Stimulated activated CD8-positive, alpha-beta memory T cell treated with anti-CD3 and anti-CD28 coated beads, Interleukin-7, amount 100 ng/mL, for 48 hours (primary cell): ENCODE measurements around the gene PSMB10.
A peak's percentile ranks its signal among the peaks of the same experiment; 100 is the strongest.
"Not testable (repeated sequence)": the region's sequence is repeated elsewhere in the genome, so short reads cannot be mapped to it uniquely, and the experiment has no call there.

Experiments used
- DNase-seq, 2 donors: peaks; one replicate each; pipeline ENCODE4 v3.0.0-alpha.2; 2020; ENCODE audit warnings: low read depth in 1 of 2; ENCODE audit errors: extremely low read depth in 1 of 2

PSMB10 gene

GRCh38 chr16:67943256-67943618, 6.6 kb upstream of the PSMB10 start:
- no peak for DNase-seq

DNA sequence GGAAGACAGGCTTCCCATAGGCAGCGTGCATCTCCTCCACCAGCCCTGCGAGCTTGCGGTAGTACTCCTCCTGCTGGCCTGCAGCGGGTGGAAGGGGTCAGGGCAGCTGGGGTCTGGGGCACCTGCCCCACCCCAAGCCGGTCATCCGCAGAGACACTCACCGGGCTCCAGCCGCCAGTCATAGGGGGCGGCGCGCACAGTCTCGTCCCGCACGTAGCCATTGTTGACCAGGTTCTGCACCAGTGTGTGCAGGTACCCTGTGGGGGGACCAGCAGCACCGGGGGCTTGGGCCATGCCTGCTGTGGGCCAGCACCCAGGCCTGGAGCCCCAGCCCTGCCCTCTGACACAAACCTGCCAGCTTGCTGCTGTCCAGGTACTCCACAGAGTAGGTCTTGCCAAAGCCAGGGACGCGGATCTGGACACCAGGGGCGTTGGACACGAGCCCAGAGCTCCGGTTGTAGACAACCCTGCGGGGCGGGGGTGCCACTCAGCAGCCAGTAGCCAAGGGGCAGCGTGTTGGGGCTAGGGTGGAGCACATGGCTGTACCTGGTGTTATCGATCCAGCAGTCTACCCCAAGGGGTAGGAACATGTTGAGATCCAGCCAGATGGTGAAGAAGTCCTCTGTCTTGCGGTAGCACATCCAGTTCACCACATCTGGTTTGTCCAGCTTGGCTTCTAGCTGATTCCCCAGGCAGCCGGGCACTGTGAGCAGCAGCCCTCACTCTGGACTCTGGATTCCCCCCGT, 6.0 kb upstream of the PSMB10 start:
- DNase-seq, result no peak

DNA sequence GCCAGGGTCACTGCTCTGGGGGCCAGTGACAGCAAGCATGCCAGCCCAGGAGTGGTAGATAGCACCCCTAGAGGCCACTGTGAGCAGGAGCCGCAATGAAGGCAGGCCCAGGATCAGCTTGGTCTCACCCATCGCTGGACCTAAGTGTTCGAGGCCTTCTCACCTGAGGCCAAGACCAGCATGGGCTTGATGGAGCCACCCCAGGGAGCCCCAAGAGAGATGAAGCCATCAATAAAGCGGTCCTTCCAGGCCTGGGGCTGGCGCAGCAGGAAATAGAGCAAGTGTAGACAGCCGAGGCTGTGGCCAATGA, 5.5 kb upstream of the PSMB10 start:
- DNase-seq, result no peak

DNA sequence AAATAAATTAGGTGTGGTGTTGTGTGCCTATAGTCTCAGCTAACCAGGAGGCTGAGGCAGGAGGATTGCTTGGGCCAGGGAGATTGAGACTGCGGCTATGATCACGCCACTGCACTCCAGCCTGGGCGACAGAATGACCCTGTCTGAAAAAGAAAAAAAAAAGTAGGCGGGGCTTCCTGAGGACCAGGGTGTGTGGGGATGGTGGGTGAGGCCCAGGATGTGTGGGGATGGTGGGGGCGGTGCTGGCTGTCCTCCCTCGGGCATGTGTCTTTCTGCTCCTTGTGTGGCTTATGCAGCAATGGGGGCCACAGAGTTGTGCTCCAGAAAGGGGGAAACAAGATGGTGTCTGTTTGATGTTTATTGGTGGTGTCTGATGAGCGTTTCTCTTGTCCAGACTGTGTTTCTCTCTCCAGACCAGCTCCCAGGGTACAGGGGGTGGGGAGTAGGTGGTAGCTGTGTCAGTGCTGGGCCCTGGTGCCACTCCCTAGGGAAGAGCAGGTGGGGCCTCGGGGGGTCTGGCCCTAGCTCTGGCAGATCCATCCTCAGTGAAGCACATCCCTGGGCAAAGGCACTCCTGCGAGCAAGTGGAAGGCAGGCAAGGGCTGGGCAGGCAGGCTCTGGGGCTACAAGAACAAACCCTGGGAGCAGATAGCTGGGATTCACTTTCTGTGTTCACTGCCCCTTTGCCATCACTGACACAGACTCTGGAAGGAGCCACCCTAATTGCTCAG, 5.0 kb upstream of the PSMB10 start:
- no peak for DNase-seq

DNA sequence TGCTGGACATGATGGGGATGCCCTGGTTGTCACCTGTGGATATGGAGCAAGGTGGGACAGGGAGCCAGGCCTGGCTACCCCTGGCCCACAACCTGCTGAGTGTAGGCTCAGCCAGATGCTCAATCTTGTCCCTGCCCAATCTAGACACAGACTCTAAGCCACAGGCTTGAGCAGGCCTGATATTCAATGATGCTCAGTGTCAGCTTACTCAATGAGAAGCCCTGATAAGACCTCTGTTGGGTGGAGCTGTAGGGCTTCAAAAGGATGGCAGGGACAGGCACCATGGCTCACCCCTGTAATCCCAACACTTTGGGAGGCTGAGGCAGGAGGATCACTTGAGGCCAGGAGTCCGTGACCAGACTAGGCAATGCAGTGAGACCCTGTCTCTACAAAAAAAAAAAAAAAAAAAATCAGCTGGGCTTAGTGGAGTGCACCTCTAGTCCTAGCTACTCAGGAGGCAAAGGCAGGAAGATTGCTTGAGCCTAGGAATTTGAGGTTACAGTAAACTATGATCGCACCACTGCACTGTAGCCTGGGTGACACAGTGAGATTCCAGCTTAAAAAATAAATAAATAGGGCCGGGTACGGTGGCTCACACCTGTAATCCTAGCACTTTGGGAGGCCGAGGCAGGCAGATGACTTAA, 3.9 kb upstream of the PSMB10 start:
- DNase-seq, result no peak

- peak in 1 of 2 donors; percentile 44 for DNase-seq
Observed at GRCh38 chr16:67939507-67940445, 3.1 kb upstream of the PSMB10 start.

- DNase-seq, result not testable (repeated sequence)
Observed at GRCh38 chr16:67937713-67938112, 1.1 kb upstream of the PSMB10 start.

DNA sequence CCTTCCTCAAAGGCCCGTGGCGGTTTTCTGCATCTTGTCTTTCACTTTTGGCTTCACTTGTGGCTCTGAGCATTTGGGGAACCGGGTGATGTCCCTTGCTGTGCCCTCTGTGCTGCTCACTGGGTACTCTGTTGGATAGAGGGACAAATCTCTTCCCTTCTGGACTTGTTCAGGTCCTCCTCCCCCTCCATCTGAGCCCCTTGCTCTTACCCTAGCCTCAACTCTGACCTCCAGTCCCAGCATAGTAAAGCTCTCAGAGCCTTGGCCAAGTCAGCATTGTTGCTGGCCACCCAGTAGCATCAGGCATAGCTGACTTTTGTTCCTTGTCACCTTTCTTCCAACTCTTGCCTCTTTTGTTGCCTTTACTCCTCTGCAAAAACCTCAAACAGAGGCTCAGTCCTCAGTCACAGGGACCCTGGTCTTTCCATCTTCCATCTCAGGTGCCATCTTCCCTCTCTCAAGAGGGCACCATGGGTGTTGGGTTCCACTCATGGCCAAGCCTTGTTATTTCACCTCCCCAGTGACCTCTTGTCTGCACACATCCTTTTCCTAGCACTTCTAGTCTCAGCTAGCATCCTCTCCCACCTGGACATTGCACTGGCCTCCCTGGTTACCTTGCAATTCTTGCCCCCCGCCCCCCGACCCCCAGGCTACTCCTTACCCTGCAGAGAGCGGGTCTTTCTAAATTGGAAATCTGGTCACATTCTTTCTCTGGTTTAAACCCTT, 393 bp upstream of the PSMB10 start:
- DNase-seq, result peak in 1 of 2 donors; percentile 64

- DNase-seq, result peak; percentile 95 to 98
Observed at GRCh38 chr16:67935402-67936123, 1.1 kb downstream of the PSMB10 start.

- DNase-seq, result no peak
Observed at GRCh38 chr16:67935101-67935401, 1.6 kb downstream of the PSMB10 start.

DNA sequence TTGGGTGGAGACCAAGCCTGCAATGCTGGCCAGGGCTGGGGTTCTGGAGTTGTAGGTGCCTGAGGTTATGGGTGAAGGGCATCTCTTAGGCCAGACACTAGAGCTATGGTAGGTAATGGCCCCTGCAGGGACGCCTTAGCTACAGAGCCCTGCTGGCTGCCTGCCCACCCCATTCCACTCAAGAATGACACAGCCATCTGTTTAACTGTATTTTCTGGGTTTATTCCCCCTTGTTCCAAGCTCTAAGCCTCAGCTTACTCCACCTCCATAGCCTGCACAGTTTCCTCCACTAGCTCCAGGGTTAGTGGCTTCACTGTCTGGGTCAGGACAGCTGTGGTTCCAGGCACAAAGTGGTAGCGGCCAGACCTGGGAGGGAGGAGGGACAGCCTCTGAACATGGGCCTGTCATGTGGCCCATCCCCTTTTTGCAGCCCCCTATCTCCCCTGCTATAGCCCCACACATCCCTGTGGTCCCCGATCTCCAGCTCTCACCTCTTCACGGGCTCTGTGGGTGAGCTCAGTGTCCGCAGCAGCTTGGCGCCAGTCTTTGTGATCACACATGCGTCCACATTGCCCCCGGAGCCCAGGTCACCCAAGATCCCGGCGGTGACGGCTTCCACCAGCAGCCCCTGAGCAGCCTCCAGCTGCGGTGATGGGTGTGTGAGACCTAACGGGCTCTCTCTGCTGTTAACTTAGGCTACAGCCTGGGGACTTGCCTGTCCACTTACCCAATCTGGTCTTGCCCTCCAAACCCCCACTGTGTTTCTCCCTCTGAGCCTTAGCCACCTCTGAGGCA, 2.1 kb downstream of the PSMB10 start:
- DNase-seq, result no peak

DNA sequence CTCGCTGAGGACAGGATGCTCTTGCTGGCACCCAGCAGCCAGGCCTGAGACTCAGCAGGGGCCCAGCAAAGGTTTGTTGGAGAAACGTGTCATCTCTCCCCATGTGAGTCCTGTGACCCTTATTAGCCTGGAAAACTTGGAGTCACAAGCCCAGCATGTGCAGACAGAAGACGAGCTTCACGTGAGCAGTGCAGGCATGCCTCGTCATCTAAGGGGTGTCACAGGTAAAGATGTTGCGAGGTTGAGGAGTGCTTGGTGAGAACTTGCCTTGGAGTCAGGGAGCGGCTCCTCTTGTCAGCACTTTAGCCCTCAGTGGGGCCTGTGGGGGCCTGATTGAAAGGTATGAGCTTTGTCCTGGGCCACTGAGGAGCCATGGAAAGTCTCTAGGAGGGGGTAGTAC, 2.8 kb downstream of the PSMB10 start:
- DNase-seq, result no peak

GRCh38 chr16:67932462-67932840, 4.2 kb downstream of the PSMB10 start:
- DNase-seq, result no peak

- DNase-seq, result no peak
Observed at GRCh38 chr16:67931712-67932461, 4.8 kb downstream of the PSMB10 start, which contains the start of gene CTRL. CTRL (minus strand) TSS chr16:67931862; CDS start chr16:67931852, 10 bp downstream.

- no peak for DNase-seq
Observed at GRCh38 chr16:67930678-67931211, 5.9 kb downstream of the PSMB10 start.

DNA sequence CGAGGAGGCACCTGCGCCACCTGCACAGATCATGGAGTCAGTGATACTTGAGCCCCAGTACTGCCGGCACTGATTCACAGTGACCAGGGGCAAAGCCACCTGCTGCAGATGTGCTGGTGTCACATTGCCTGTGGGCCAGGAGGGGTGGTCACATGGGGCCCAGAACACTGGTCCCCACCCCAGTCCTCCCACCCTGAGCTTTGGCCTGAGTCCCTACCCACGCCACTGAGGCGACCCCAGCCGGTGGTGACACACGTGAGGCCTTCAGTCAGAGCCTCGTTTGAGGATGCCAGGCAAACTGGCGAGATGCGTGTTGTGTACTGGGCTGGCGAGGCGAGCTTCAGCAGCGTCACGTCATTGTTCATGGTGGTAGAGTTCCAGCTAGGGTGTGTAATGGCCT, 6.5 kb downstream of the PSMB10 start:
- no peak for DNase-seq

- DNase-seq, result peak in 1 of 2 donors; percentile 60
Observed at GRCh38 chr16:67928561-67929364, 7.9 kb downstream of the PSMB10 start.
